ENCODE results near the gene NLRP1. TPM values are rescaled to one million over a fixed set of nuclear protein-coding genes. Genes with fewer than 3 reads are reported as not detected.

Gene NLRP1
- total and polyA plus RNA-seq, 2 of the 13 experiments (the other 11 are each of a cell fraction or from before 2014, with no cell fraction given), result 3.4 to 3.7 TPM

DNA sequence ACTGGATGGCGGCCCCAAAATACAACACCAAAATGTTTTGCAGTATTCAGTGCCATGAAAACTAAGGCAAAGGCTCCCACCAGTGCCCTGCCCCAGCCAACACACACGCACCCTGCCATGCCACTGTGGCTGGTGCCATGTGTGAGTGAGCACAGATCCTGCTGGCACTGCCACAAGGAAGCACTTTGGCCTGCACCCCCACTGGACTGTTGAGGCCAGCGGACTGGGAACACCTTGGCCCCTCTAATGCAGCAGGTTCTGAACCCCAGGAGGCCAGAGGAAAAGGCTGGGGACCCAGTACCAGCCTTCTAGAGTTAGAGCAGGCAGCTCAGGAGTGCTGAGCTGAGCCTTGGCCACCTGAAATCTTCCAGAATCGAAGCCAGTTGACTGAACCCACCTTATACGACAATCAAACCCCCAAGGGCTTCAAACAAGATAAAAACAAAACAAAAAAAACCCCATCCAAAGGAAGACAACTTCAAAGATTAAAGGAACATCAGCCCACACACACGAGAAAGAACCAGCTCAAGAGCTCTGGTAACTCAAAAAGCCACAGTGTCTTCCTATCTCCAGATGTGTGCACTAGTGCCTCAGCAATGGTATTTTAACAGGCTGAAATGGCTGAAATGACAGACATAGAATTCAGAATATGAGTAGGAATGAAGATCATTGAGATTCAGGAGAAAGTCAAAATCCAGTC is 21.5 kb downstream of the NLRP1 start:
- ATAC-seq (no peak), FAIRE-seq (no peak), DNase-seq (ENCODE audit: low spot score) (no peak)
- no peaks in the 10 kb centered on the region for H4K20me1 ChIP-seq (ENCODE audit: insufficient read depth, low read length)
- no peak overlapping the region for H3K4me3 ChIP-seq (replicated peaks in 1 of 3; ENCODE audit: insufficient read depth in 1 of 3, low read depth in 2 of 3, low read length in 3 of 3)
- no peak overlapping the region for H3K4me2 ChIP-seq (ENCODE audit: low read depth, low read length)
- H2AFZ ChIP-seq (ENCODE audit: low read length), result no peak overlapping the region
- BruUV-seq (replicated peaks), result no TSS peak
- ChIA-PET POLR2A (no interaction called here), CTCF (ENCODE audit: low intra/inter-chr PET ratio, low total read pairs) (no interaction called here)
- H3K4me1 ChIP-seq (ENCODE audit: insufficient read depth, low read length), result no peaks in the 10 kb centered on the region
- intact Hi-C loops (cut with micrococcal nuclease; ENCODE audit: unreplicated experiment) (no loop called here), in situ Hi-C loops (cut with HindIII; ENCODE audit: extremely low pct_ligation_motif_present, low pct_unique_long_range_greater_than_20kb) (no loop called here)
- H3K9me3 ChIP-seq (ENCODE audit: low read length), result no peaks in the 10 kb centered on the region
- no peaks in the 10 kb centered on the region for H3K79me2 ChIP-seq (ENCODE audit: insufficient read depth, low read length)
- WGBS (ENCODE audit: low lambda C conversion rate), result 14% methylated on average over 5 of the region's 6 CpGs
- H3K27me3 ChIP-seq (ENCODE audit: control insufficient read depth in 1 of 2, insufficient read depth in 2 of 2, low read length in 2 of 2), result peaks cover 4 to 17% of the 10 kb centered on the region in 2 experiments; a peak in 3 of 5 replicates
- H3K9ac ChIP-seq (ENCODE audit: insufficient read depth, low read depth, low read length), result no peak overlapping the region
- H3K36me3 ChIP-seq (replicated peaks in 1 of 2; ENCODE audit: control insufficient read depth in 1 of 2, insufficient read depth in 2 of 2, low read length in 2 of 2), result no peaks in the 10 kb centered on the region
- TF ChIP-seq FOXC1 (CRISPR knock-in tag; IDR thresholded peaks at IDR 0.05; ENCODE audit: borderline replicate concordance) (no peak), SMAD3 (CRISPR knock-in tag; IDR thresholded peaks at IDR 0.05) (no peak), ZNF468 (CRISPR knock-in tag; IDR thresholded peaks at IDR 0.05) (no peak), ZSCAN25 (CRISPR knock-in tag; IDR thresholded peaks at IDR 0.05) (no peak), ARNT (IDR thresholded peaks at IDR 0.05) (no peak), GFI1 (CRISPR knock-in tag; IDR thresholded peaks at IDR 0.05; ENCODE audit: borderline replicate concordance) (no peak), ZNF296 (CRISPR knock-in tag; conservative IDR thresholded peaks at IDR 0.05) (no peak), NR3C1 (CRISPR knock-in tag; IDR thresholded peaks at IDR 0.05) (no peak), ZFP36 (IDR thresholded peaks at IDR 0.05; ENCODE audit: borderline replicate concordance, low read depth, low read length, partially characterized antibody) (no peak), CHD2 (IDR thresholded peaks at IDR 0.05; ENCODE audit: low read depth, low read length) (no peak), ZFP1 (CRISPR knock-in tag; IDR thresholded peaks at IDR 0.05) (no peak), IKZF4 (CRISPR knock-in tag; IDR thresholded peaks at IDR 0.05; ENCODE audit: borderline replicate concordance, low read depth, not compliant biosample characterization) (no peak)
- TF ChIP-seq, protein P1, sequence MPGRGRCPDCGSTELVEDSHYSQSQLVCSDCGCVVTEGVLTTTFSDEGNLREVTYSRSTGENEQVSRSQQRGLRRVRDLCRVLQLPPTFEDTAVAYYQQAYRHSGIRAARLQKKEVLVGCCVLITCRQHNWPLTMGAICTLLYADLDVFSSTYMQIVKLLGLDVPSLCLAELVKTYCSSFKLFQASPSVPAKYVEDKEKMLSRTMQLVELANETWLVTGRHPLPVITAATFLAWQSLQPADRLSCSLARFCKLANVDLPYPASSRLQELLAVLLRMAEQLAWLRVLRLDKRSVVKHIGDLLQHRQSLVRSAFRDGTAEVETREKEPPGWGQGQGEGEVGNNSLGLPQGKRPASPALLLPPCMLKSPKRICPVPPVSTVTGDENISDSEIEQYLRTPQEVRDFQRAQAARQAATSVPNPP (CRISPR knock-in tag; IDR thresholded peaks at IDR 0.05), result no peak
- TF ChIP-seq, protein P2, sequence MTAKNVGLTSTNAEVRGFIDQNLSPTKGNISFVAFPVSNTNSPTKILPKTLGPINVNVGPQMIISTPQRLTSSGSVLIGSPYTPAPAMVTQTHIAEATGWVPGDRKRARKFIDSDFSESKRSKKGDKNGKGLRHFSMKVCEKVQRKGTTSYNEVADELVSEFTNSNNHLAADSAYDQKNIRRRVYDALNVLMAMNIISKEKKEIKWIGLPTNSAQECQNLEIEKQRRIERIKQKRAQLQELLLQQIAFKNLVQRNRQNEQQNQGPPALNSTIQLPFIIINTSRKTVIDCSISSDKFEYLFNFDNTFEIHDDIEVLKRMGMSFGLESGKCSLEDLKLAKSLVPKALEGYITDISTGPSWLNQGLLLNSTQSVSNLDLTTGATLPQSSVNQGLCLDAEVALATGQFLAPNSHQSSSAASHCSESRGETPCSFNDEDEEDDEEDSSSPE (CRISPR knock-in tag; IDR thresholded peaks at IDR 0.05), result no peak
- TF ChIP-seq, protein P3, sequence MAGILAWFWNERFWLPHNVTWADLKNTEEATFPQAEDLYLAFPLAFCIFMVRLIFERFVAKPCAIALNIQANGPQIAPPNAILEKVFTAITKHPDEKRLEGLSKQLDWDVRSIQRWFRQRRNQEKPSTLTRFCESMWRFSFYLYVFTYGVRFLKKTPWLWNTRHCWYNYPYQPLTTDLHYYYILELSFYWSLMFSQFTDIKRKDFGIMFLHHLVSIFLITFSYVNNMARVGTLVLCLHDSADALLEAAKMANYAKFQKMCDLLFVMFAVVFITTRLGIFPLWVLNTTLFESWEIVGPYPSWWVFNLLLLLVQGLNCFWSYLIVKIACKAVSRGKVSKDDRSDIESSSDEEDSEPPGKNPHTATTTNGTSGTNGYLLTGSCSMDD (CRISPR knock-in tag; IDR thresholded peaks at IDR 0.05), result no peak
- no peak overlapping the region for H3K27ac ChIP-seq (ENCODE audit: extremely low read length, insufficient read depth, low read length)

Data from HepG2 (cell line).